Right ventricle myocardium inferior (tissue), 1 donor: ENCODE measurements around the gene TOP2A. TPM values are rescaled to one million over a fixed set of nuclear protein-coding genes. Genes with fewer than 3 reads are reported as not detected.
A peak's percentile ranks its signal among the peaks of the same experiment; 100 is the strongest.

Experiments used
- ATAC-seq: fragments of 200-7000 bp; cut with Tn5 transposase; one replicate; pipeline ENCODE4 v1.9.1; 2020; ENCODE audit warnings: mild to moderate bottlenecking, moderate library complexity
- DNase-seq: peaks from one replicate; pipeline ENCODE4 v3.0.0; 2021; ENCODE audit errors: missing footprints
- intact Hi-C: fragments of 100-400 bp; cut with DNase I; formaldehyde crosslinking; loops from one replicate; pipeline ENCODE4 v1.11.0; 2022
- total RNA-seq: library from RNA; stranded (reverse); fragmentation: NEBNext Ultra II Directional; extraction: Animal tissue kit (Norgen Biotek cat#: 25700); gene quantifications from one replicate; pipeline ENCODE4 v1.2.1, GENCODE V29; 2021
- donor health status: DM: no; HTN: yes; CAD: no; lungs with severe emphysema.

Gene TOP2A
- total RNA-seq, 1 donor from 2014 or later = 3.0 TPM

GRCh38 chr17:40352237-40352778 is 65.4 kb downstream of the TOP2A start:
- intact Hi-C loops = loop anchor here (5.0 kb wide), 1 partner anchor 135 kb away; the partner anchor contains the start of gene WIPF2
- ATAC-seq (no peak), DNase-seq (no peak)

GRCh38 chr17:40351359-40352236 is 66.1 kb downstream of the TOP2A start:
- intact Hi-C loops = loop anchor here (5.0 kb wide), 1 partner anchor 134 kb away; the partner anchor contains the start of gene WIPF2
- no peak for DNase-seq
- no peak for ATAC-seq

GRCh38 chr17:40350689-40351358 is 66.9 kb downstream of the TOP2A start:
- ATAC-seq (no peak), DNase-seq (no peak)
- intact Hi-C loops = loop anchor here (5.0 kb wide), 1 partner anchor 134 kb away; the partner anchor contains the start of gene WIPF2

DNA sequence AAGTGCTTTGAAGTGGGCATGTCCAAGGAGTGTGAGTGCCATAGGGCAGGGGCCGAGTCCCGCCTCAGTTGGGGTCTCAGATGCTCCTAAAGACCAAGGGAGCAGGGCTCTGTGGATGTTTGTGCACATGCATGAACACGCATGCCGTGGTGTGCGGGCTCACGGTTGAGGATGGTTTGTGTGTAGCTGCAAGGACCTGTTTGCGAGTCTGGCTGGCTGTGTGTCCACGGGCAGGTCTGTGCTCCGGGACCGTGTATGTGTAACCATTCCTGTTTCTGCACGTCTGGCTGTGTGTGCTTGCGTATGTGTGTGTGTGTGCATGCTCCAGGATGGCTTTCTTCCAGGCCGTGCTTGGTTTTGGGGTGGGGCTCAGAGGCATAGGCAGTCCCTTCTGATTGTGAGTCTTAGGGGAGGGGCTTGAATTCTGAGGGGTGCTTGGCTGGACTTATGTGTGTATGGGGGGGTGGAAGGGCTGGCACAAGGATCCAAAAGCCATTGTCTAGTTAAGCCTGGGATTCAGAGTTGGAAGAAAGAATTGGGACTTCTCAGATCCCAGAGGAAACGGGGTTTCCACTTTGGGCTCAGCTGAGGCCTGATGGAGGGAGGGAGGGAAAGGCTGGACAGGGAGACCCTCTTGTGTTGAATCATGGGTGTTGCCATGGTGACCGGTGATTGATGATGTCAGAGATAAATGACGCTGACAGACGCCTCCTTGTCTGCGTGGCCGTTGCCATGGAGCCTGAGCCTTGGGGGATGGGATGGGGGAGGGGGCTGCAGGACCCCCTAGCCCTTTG is 67.6 kb downstream of the TOP2A start:
- no peak for DNase-seq
- ATAC-seq = no peak
- intact Hi-C loops = loop anchor here (2.0 to 10.0 kb wide), 3 partner anchors 39 to 245 kb away; partner anchors contain the start of genes NR1D1 and WIPF2

DNA sequence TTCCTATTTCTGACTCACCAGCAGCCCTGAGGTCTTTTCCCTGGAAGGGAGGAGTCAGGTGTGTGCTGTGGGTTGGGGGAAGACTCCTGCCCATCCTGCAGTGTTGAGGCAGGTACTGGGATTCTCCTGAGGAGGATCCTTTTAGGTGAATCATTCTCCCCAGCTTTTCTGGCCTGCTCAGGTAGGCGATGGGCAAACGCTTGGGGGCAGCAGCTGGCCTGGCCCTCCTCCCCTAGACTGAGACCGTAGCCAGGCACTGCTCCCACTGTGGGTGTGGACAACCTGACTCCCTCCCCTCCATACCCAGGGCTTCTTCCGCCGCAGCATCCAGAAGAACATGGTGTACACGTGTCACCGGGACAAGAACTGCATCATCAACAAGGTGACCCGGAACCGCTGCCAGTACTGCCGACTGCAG is 68.2 kb downstream of the TOP2A start:
- DNase-seq (no peak), ATAC-seq (peak; percentile 38)
- intact Hi-C loops = loop anchor here (2.0 to 10.0 kb wide), 2 partner anchors 39 to 245 kb away; partner anchors contain the start of gene NR1D1

- ATAC-seq = peak; percentile 59
These were observed 68.9 kb downstream of the TOP2A start for GRCh38 chr17:40348562-40349476.

DNA sequence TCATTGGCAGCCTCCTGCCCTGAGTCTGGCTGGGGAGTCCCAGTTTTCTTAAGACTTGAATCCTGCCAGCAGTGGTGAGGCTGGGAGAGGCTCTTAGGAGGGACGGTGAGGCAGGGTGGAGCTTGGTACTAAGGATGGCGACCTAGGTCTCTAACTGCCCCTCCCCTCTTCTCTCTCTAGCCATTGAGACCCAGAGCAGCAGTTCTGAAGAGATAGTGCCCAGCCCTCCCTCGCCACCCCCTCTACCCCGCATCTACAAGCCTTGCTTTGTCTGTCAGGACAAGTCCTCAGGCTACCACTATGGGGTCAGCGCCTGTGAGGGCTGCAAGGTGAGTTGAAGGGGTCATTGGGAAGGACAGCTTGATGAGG is 69.6 kb downstream of the TOP2A start:
- DNase-seq (no peak), ATAC-seq (no peak)
- intact Hi-C loops = loop anchor here (2.0 to 10.0 kb wide), 2 partner anchors 37 to 243 kb away; partner anchors contain the start of gene NR1D1

More at GRCh38 chr17:40348562-40349476, 68.9 kb downstream of the TOP2A start:
- intact Hi-C loops = loop anchor here (2.0 to 10.0 kb wide), 2 partner anchors 38 to 244 kb away; partner anchors contain the start of gene NR1D1
- DNase-seq = no peak

GRCh38 chr17:40347319-40348135 is 70.2 kb downstream of the TOP2A start:
- intact Hi-C loops = loop anchor here (2.0 to 10.0 kb wide), 3 partner anchors 17 to 243 kb away; partner anchors contain the start of gene NR1D1
- DNase-seq = no peak
- no peak for ATAC-seq

DNA sequence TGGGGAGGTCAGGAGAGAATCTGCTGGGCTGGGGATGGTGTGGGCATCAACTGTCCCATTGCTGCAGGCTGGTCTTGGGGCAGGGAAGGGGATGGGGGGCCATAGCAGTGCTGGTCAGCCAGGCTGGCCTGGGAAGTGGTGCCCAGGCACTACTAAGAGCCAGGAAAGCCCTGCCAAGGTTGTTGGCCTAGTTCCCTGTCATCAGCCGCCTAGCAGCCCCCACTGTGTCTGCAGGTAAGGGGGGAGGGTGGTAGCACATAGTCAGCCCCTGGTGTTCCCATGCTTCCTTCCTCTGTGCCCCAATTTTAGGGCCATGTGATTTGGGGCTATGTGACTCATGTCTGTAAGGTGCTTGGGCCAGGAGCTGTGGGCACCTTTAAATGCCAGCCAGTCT is 70.9 kb downstream of the TOP2A start:
- no peak for DNase-seq
- ATAC-seq = no peak
- intact Hi-C loops = loop anchor here (2.0 to 10.0 kb wide), 2 partner anchors 16 to 242 kb away; partner anchors contain the start of gene NR1D1

DNA sequence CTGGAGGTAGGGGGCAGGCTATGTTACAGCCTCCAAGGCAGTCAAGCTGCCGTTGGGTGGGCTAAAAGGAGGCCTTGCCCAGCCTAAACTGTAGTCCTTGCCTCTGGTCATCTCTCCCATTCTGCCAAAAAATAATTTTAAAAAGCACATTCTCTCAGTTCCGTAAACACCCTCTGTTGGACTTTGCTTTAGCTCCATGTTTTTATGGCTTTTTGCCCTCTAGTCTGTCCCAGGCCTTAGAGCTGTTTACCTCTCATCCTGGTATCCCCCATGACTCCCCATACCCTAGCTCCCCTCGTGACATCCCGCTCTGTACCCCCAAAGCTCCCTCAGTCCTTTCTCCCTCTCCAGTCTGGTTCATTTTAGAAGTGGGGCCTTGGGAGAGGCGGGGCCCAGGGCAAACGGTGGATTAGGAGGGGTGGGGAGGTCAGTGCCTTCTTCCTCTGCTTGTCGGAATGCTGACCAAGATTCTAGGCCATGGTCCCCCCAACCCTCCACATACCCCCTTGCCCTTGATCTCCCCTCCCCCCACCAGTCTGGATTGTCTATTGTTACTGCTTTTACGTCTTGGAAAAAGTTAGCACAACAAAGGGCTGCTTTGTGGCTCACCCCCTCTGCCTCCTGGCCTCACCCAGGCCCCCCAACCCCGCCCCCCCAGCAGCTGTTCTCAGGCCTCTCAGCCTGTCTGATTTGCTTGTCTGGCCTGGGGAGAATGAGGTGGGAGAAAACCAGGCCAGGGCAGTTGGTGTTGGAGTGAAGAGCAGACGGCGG is 71.5 kb downstream of the TOP2A start:
- no peak for ATAC-seq
- intact Hi-C loops = loop anchor here (2.0 to 10.0 kb wide), 3 partner anchors 15 to 241 kb away; partner anchors contain the start of gene NR1D1
- no peak for DNase-seq

- peak; percentile 22 for ATAC-seq
- peak; percentile 90 for DNase-seq
- intact Hi-C loops = loop anchor here (2.0 to 10.0 kb wide), 2 partner anchors 23 to 241 kb away; partner anchors contain the start of gene NR1D1
These were observed 72.3 kb downstream of the TOP2A start for GRCh38 chr17:40345161-40345993.

GRCh38 chr17:40344421-40345160 is 73.1 kb downstream of the TOP2A start:
- ATAC-seq (peak; percentile 0), DNase-seq (peak; percentile 64)
- intact Hi-C loops = loop anchor here (2.0 to 10.0 kb wide), 2 partner anchors 22 to 240 kb away; partner anchors contain the start of gene NR1D1

GRCh38 chr17:40343219-40344119 is 74.2 kb downstream of the TOP2A start:
- peak; percentile 76 for DNase-seq
- no peak for ATAC-seq

More at GRCh38 chr17:40343219-40344119, 74.2 kb downstream of the TOP2A start:
- intact Hi-C loops = loop anchor here (2.0 to 10.0 kb wide), 2 partner anchors 21 to 239 kb away; partner anchors contain the start of gene NR1D1
